COLO829 (cell line): ENCODE data around the gene KLHL1.

ENCODE experiments used
- DNase-seq: peaks from one replicate; pipeline ENCODE4 v3.0.0; 2012; ENCODE audit warnings: low spot score

Gene KLHL1

DNA sequence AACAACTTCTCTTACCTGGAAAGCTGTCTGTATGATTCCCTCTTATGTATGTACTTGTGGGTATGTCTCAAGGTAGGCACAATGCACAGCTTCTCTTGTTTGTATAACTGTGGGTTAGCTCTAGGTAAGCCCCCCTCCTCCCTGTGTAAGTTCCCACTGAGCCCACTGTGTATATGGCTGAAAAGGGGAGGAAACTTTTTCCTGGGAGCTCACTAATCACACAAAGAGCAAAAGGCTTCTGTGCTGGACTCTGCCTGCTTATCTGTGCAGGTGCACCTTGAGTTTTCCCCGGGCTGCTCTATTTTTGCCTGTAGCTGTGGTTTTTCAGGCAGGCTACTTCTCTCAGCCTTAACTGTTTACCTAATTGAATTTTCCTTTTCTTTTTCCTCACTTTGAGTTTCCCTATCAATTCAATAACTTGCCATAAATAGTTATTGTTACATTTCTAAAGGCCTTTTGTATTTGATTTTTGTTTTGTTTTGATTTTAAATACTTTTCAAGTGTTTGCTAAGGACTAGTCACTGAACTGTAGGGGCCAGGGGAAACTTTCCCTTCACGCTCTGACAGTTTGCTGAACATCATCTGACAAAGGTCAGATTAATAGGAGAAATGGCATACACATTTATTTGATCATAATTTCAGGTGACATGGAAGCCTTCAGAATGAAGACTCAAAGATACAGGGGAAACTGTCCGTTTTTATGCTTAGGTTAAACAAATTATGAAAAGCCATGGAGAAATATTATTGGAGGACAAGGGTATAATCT is 424.1 kb downstream of the KLHL1 start:
- DNase-seq = no peak

DNA sequence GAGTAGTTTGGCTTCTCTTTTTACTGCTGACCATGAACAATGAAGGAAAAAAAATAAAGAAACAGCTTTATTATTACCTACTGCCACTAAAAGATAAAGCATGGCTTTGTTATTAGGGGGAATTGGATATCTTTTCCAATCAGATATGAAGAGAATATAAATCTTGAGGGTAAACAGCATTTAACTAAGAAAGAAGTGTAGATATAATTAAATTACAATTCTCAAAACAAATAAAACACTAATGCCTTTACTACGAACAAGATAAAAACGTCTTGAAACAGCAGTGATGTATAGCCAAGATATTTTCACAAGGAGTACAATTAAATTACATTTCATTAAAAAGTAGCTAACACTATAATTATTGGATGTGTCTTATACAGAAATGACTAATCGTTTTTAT is 426.5 kb downstream of the KLHL1 start:
- DNase-seq = no peak

DNA sequence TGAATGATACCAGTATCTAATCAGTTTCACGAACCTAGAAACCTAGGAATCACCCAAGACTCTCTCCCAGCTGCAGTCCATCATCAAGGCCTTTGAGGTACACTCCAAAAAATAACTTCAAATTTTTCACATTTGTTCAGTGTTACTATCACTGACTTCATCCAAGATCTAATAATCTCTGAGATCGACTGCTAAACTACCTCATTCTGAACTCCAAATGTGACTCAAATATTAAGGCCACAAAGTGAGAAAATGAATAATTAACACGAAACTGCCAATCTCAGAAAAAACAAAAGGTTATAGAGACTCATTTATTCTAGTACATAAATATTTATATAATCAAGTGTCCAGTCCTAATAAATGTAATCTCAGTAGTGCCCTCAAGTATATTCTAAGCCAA is 430.9 kb downstream of the KLHL1 start:
- no peak for DNase-seq

DNA sequence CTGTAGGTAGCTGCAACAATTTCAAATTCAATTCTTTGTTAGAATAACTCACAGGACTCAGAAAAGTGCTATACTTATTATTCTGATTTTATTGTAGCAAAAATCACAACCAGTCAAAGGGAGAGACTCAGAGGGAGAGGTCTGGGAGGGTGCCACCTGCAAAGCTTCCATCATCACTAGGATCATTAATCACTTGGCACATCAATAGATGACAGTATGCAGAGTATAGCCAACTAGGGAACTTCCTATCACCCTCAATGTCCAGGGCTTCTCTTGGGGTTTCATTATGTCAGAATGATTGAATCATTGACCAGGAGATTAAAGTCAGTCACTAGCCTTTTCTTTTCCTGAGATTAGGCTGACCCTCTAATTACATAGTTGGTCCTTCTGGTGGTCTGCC is 432.0 kb downstream of the KLHL1 start:
- DNase-seq = no peak

DNA sequence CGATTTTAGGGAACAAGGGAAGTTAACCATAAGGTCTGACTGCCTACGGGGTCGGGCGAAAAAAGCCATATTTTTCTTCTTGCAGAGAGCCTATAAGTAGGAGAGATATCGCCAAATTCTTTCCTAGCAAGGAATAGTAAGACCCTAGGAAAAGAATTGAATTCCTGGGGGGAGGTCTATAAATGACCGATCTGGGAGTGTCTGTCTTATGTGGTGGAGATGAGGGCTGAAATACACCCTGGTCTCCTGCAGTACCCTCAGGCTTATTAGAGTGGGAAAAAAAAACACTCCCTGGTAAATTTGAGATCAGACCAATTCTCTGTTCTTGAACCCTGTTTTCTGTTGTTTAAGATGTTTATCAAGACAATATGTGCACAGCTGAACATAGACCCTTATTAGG is 448.1 kb downstream of the KLHL1 start:
- no peak for DNase-seq

DNA sequence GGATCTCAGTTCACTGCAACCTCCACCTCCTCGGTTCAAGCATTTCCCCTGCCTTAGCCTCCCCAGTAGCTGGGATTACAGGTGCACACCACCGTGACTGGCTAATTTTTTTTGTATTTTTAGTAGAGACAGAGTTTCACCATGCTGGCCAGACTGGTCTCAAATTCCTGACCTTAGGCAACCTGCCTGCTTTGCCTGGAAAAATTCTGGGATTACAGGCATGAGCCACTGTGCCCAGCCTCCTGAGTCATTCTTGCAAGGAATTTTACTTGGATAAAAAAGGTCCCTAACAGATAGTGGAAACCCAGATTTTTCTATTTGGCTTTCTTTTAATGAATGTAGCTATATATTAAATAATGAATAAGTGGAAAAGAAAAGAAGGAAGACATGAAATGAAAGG is 450.6 kb downstream of the KLHL1 start:
- no peak for DNase-seq

DNA sequence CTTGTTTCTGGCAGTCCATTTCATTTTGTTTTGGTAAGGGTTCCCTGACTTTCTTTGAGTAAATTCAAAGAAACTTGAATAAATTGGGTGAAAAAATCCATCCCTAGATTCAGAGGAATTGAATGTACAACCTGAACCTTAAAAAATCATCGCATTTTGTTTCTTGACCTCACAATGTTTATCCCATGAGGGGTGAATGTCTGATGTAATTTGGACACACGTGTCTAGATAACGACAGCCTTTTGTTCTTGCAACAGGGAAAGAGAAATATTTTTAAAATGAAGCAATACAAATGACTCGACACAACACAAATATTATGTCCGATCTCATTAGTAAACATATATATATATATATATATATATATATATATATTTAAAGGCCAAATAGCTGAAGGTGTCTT is 453.9 kb downstream of the KLHL1 start:
- no peak for DNase-seq
